AG09319 (cell line): ENCODE measurements around the gene TPK1.
"Not testable (repeated sequence)": the region's sequence is repeated elsewhere in the genome, so short reads cannot be mapped to it uniquely, and the experiment has no call there.

Experiments
- DNase-seq: peaks from one replicate; pipeline ENCODE4 v3.0.0-alpha.2; 2010; ENCODE audit warnings: low read depth; ENCODE audit errors: extremely low read depth
- TF ChIP-seq, protein P1 (sequence below): IDR thresholded peaks from 2 replicates; pipeline ENCODE4 v1.5.1; 2011; ENCODE audit warnings: low read depth, mild to moderate bottlenecking, inconsistent platforms, low read length, moderate library complexity

The TPK1 gene

DNA sequence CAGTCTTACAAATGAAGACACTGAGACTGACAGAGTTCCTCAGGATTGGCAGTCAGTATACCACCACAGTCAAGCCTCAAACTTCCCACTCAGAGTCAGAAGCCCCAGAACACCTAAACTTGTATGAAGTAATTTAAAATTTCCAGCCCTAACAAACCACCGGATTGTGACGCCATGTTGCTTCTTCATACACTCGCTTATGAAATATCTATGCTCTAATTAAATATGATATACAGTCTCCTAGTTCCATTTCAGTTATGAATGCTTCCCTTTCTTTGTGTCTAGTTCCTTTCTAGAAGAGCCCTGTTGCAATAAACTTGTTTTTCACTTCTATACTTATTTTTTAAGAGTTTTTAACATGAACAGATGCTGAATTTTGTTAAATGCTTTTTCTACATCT, 260.4 kb downstream of the TPK1 start:
- TF ChIP-seq, protein P1, sequence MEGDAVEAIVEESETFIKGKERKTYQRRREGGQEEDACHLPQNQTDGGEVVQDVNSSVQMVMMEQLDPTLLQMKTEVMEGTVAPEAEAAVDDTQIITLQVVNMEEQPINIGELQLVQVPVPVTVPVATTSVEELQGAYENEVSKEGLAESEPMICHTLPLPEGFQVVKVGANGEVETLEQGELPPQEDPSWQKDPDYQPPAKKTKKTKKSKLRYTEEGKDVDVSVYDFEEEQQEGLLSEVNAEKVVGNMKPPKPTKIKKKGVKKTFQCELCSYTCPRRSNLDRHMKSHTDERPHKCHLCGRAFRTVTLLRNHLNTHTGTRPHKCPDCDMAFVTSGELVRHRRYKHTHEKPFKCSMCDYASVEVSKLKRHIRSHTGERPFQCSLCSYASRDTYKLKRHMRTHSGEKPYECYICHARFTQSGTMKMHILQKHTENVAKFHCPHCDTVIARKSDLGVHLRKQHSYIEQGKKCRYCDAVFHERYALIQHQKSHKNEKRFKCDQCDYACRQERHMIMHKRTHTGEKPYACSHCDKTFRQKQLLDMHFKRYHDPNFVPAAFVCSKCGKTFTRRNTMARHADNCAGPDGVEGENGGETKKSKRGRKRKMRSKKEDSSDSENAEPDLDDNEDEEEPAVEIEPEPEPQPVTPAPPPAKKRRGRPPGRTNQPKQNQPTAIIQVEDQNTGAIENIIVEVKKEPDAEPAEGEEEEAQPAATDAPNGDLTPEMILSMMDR: no peak
- no peak for DNase-seq

DNA sequence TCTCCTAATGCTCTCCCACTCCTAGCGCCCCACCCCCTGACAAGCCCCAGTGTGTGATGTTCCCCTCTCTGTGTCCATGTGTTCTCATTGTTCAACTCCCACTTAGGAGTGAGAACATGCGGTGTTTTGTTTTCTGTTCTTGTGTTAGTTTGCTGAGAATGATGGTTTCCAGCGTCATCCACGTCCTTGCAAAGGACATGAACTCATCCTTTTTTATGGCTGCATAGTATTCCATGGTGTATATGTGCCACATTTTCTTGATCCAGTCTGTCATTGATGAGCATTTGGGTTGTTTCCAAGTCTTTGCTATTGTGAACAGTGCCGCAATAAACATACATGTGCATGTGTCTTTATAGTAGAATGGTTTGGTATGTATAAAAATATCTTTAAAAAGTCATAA, 261.1 kb downstream of the TPK1 start:
- not testable (repeated sequence) for DNase-seq

DNA sequence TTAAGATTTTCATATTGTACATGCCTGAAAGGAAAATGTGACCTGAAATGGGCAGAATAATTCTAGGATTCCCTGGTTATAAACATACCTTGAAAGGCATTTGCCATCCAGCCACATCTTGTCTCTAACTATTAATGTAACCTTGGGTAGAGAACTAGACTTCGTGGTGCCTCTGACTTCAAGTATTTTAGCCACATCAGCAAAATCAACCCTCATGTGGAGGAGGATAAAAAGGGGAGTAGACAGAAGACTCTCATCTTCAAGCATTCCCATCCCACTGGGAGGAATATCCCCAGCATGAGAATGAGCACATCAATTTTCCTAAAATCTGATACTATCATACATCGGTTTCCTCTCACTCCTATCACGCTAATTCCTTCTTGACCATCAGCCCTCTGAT, 267.6 kb downstream of the TPK1 start:
- TF ChIP-seq, protein P1: no peak
- no peak for DNase-seq

DNA sequence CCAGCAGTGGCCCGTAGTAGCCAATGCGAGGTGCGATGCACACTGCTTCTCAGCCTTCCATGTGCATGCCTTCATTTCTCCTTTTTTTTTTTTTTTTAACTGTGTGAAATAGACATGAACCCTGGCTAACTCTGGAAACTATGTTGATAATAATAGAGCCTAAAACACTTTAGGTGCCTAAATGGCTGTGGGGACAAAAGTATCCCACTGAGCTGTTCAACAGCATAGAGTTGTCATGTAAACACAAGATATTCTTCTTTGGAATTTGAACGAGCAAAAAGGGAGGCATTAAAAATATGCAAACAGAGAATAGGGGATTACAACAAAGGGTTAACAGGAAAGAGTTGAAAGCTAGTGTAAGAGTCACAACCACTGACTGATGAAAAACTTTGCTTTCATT, 270.3 kb downstream of the TPK1 start:
- DNase-seq: no peak
- TF ChIP-seq, protein P1: no peak

DNA sequence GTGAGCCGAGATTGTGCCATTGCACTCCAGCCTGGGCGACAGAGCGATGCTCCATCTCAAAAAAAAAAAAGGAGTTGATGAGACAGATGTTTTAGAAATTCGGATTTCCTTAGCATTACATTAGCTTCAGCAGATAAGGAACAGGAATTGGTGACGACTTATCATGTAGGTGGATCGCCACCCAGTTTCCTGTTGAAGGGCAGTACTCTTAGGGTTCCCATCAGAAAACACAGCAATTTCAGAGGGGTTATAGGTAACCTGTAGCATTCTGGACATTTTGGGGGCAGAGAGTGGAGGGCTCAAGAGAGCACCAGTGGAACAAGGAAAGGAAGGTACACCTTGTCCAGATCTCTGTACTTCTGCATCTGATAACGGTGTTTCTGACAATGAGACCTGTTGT, 286.0 kb downstream of the TPK1 start:
- DNase-seq: no peak
- TF ChIP-seq, protein P1: no peak

DNA sequence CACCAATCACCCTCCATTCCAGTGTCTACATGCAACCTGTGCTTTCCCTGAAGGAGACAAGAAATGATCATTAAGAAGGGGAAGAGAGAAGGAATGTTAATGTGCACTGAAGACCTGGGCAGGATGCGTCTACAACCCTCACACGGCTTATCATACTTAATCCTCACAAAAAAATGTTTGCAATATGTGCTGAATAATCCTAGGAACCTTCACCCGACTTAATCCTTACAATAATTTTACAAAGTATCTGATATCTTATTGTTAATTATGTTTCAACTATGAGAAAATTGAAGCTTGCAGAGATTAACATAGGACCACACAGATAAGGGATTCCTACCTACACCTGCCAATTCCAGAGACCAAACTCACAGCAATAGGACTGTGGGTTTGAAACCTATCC, 287.3 kb downstream of the TPK1 start:
- no peak for DNase-seq
- TF ChIP-seq, protein P1: no peak

DNA sequence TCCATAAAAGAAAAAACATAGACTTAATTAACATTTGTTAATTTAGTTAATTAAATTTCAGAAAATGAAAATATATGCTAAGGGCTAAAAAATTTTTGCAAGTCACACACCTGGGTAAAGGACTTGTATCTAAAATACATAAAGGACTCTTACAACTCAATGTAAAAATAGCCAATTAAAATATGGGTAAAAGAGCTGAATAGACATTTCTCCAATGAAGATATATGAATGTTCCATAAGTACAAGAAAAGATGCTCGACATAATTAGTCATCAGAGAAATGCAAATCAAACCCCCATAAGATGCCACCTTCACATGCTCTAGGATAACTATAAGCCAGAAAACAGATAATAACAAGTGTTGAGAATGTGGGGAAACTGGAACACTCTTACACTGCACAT, 288.0 kb downstream of the TPK1 start:
- DNase-seq: no peak
- TF ChIP-seq, protein P1: no peak

DNA sequence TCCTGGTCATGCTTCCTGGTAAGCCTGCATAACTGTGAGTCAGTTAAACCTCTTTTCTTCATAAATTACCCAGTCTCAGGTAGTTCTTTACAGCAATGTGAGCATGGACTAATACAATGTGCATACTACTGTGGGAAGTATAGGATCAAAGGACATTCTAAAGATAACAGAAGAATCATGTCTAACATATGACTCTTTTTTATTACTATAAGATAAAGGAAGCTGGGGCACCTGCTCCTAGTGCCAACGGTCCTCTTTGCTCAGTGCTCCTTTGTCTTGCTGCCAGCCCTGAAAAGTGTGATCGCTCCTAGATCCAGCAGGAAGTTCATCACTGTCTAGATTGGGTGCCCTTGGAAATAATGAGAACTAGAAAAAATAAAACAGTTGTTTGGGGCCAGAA, 289.1 kb downstream of the TPK1 start:
- TF ChIP-seq, protein P1: no peak
- no peak for DNase-seq
